ENCODE measurements around the gene TAS2R20.
A peak's percentile ranks its signal among the peaks of the same experiment; 100 is the strongest.

Gene TAS2R20

DNA sequence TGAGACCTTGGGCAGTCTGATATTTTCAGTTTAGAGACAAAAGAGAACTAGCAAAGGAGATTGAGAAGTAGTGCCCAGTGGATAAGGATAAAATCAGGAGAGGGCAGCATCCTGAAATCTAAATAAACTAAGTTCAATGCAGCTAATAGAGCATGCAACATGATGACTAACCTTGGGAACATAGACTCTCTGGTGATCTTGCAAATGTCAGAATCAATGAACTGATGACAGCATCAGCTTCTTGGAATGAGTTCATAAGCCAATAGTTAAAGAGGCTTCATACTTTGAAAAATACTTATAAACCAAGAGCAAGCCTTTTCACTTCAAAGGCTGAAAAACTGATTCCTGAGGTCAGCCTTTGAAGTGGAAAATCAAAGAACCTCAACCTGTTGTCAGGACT lies 16.1 kb upstream of the TAS2R20 start:
- Histone ChIP-seq H3K36me3 (ENCODE audit: insufficient read depth, low read length) (no peaks in the 10 kb centered on the region), H3K4me3 (ENCODE audit: low read depth, low read length) (no peak overlapping the region), H3K27me3 (ENCODE audit: insufficient read depth, low read length) (no peaks in the 10 kb centered on the region), H3K79me2 (ENCODE audit: control insufficient read depth, insufficient read depth, low read length, unreplicated experiment) (no peaks in the 10 kb centered on the region), H3K27ac (ENCODE audit: low read depth, low read length) (no peak overlapping the region), H2AFZ (ENCODE audit: low read length, unreplicated experiment) (no peak overlapping the region), H3K4me1 (ENCODE audit: control insufficient read depth, insufficient read depth, low read length, unreplicated experiment) (no peaks in the 10 kb centered on the region)

DNA sequence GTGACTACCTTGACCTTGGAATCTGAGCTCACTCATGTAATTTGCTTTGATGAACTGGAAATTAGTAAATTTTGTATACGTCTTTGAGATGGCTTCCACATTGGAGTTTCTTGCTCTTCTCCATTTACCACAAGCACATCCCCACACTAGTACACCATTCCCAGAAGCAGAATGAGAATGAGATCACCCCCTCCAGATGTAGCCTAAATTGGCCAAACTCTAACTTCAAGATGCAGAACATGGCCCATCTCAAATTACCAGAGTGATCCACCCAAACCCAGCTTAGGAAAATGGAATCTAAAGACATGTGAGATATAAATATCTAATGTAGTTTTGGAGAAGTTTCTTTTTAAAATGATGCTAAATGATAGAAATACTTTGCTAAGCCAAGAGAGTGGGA lies 9.5 kb upstream of the TAS2R20 start:
- no peak overlapping the region for H3K27ac ChIP-seq (ENCODE audit: low read depth, low read length)

DNA sequence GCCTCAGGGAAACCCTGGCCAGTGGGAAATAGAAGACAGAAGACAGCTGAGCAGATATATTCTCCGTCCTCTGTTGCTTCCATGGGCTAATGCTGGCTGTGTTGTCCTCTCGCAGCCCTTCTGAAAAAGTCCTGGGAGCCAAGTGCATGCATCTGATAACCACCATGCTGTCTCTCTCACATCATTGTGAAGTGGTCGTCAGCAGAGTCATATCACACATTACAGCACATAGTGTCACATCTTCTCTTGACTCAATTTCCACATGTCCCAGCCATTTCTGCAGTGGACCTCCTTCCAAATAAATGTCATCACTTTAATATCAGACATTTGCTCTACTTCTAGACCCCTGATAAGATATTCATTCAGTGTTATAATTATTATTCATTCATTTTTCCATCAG lies 3.8 kb downstream of the TAS2R20 start:
- Histone ChIP-seq H3K4me3 (ENCODE audit: low read depth, low read length) (no peak overlapping the region), H3K27me3 (ENCODE audit: insufficient read depth, low read length) (no peaks in the 10 kb centered on the region), H2AFZ (ENCODE audit: low read length, unreplicated experiment) (no peak overlapping the region), H3K36me3 (ENCODE audit: insufficient read depth, low read length) (peaks cover 3% of the 10 kb centered on the region; the same call in 1 of the 2 replicates), H3K27ac (ENCODE audit: low read depth, low read length) (no peak overlapping the region), H3K79me2 (ENCODE audit: control insufficient read depth, insufficient read depth, low read length, unreplicated experiment) (peaks cover 5% of the 10 kb centered on the region), H3K4me1 (ENCODE audit: control insufficient read depth, insufficient read depth, low read length, unreplicated experiment) (no peaks in the 10 kb centered on the region)

More for the DNA sequence above, 9.5 kb upstream of the TAS2R20 start:
- no peak overlapping the region for H2AFZ ChIP-seq (ENCODE audit: low read length, unreplicated experiment)
- H3K4me1 ChIP-seq (ENCODE audit: control insufficient read depth, insufficient read depth, low read length, unreplicated experiment) = no peaks in the 10 kb centered on the region
- no peaks in the 10 kb centered on the region for H3K27me3 ChIP-seq (ENCODE audit: insufficient read depth, low read length)
- H3K4me3 ChIP-seq (ENCODE audit: low read depth, low read length) = no peak overlapping the region
- no peaks in the 10 kb centered on the region for H3K36me3 ChIP-seq (ENCODE audit: insufficient read depth, low read length)
- no peaks in the 10 kb centered on the region for H3K79me2 ChIP-seq (ENCODE audit: control insufficient read depth, insufficient read depth, low read length, unreplicated experiment)

DNA sequence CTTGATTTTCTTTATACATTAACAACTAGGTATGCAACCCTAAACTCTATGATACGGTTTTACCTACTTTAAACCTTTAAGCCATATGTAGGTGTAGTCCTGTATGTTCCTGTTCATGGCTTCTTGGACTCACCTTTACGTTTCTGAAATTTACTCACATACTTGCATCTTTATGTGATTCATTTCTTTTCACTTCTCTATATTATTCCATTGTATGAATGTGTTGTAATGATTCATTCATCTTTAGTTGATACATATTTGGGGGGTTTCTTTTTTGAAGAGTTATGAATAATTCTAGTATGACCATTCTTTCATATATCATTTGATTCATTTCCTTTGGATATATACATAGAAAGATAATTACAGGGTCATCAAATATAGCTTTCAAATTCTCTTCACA lies 9.0 kb downstream of the TAS2R20 start:
- no peak overlapping the region for H3K4me3 ChIP-seq (ENCODE audit: low read depth, low read length)
- no peaks in the 10 kb centered on the region for H3K27me3 ChIP-seq (ENCODE audit: insufficient read depth, low read length)
- no peaks in the 10 kb centered on the region for H3K79me2 ChIP-seq (ENCODE audit: control insufficient read depth, insufficient read depth, low read length, unreplicated experiment)
- H3K4me1 ChIP-seq (ENCODE audit: control insufficient read depth, insufficient read depth, low read length, unreplicated experiment) = no peaks in the 10 kb centered on the region
- no peak overlapping the region for H3K27ac ChIP-seq (ENCODE audit: low read depth, low read length)
- H2AFZ ChIP-seq (ENCODE audit: low read length, unreplicated experiment) = no peak overlapping the region
- H3K36me3 ChIP-seq (ENCODE audit: insufficient read depth, low read length) = peaks cover 3% of the 10 kb centered on the region; the same call in 1 of the 2 replicates

DNA sequence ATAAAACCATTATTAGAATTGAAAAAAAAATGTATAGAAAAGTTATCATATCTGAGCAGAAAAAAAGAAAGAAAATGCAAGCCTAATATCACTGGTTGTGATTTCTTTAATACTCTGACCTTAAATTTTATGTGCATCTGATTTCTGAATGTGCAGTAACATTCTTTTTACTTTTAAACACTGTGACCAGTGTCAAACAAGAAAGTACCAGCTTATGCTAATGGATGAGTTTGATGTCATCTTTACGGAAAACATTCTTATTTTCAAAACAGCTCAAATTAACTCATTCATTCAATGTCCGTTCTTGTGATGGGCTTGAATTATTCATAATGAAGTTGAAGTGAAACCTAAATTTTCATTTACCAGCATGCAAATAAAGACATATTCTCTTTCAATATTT lies 11.3 kb downstream of the TAS2R20 start, which contains the start of gene TAS2R50:
TSS of gene TAS2R50 (minus strand) at position 101 of the 400 bp plus-strand sequence. CDS start at position 49, 52 bp downstream.
- Histone ChIP-seq H3K4me3 (ENCODE audit: low read depth, low read length) (no peak within 1 kb of the TSS), H3K27ac (ENCODE audit: low read depth, low read length) (no peak within 1 kb of the TSS), H3K27me3 (ENCODE audit: insufficient read depth, low read length) (no peaks in the 10 kb centered on the region), H3K4me1 (ENCODE audit: control insufficient read depth, insufficient read depth, low read length, unreplicated experiment) (no peaks in the 10 kb centered on the region), H3K79me2 (ENCODE audit: control insufficient read depth, insufficient read depth, low read length, unreplicated experiment) (no peaks in the 10 kb centered on the region), H2AFZ (ENCODE audit: low read length, unreplicated experiment) (no peak within 1 kb of the TSS), H3K36me3 (ENCODE audit: insufficient read depth, low read length) (peaks cover 3% of the 10 kb centered on the region; the same call in 1 of the 2 replicates)

DNA sequence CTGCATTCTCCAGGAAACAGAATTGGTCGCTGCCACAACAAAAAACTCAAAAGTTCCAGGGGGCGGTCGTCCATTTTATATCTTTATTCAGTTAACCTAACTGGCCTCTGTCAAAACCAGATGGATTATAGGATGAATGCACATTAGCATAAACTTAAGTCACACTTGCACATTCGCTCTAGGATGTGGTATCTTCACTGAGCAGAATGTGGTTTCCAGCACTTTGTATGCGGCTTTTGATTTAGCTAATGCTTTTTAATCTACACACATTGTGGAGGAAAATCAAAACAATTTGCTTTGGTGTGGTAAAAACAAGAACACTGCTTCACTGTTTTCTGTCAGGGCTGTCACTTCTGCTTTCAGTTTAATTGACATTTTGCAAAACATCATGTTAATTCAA lies 15.9 kb downstream of the TAS2R20 start:
- no peaks in the 10 kb centered on the region for H3K36me3 ChIP-seq (ENCODE audit: insufficient read depth, low read length)
- no peak overlapping the region for H3K27ac ChIP-seq (ENCODE audit: low read depth, low read length)
- peaks cover 2% of the 10 kb centered on the region for H3K79me2 ChIP-seq (ENCODE audit: control insufficient read depth, insufficient read depth, low read length, unreplicated experiment)
- no peaks in the 10 kb centered on the region for H3K4me1 ChIP-seq (ENCODE audit: control insufficient read depth, insufficient read depth, low read length, unreplicated experiment)
- no peaks in the 10 kb centered on the region for H3K27me3 ChIP-seq (ENCODE audit: insufficient read depth, low read length)
- H3K4me3 ChIP-seq (ENCODE audit: low read depth, low read length) = no peak overlapping the region
- H2AFZ ChIP-seq (ENCODE audit: low read length, unreplicated experiment) = no peak overlapping the region

DNA sequence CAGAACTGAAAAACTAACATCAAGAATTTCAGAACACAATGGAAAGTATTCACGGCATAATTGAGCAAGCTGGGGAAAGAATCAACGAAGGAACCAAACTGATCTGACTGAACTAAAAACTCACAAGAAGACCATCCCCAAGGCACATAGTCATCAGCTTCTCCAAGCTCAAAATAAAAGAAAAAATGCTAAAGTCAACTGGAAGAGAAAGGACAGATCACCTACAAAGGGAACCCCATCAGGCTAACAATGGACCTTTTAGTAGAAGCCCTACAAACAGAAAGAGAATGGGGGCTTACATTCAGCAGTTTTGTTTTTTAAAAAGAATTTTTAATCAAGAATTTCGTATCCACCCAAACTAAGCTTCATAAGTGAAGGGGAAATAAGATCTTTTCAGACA lies 23.1 kb downstream of the TAS2R20 start:
- H3K4me3 ChIP-seq (ENCODE audit: low read depth, low read length) = no peak overlapping the region
- H2AFZ ChIP-seq (ENCODE audit: low read length, unreplicated experiment) = no peak overlapping the region
- no peak overlapping the region for H3K27ac ChIP-seq (ENCODE audit: low read depth, low read length)
- H3K4me1 ChIP-seq (ENCODE audit: control insufficient read depth, insufficient read depth, low read length, unreplicated experiment) = no peaks in the 10 kb centered on the region
- H3K79me2 ChIP-seq (ENCODE audit: control insufficient read depth, insufficient read depth, low read length, unreplicated experiment) = peaks cover 5% of the 10 kb centered on the region
- H3K27me3 ChIP-seq (ENCODE audit: insufficient read depth, low read length) = no peaks in the 10 kb centered on the region
- H3K36me3 ChIP-seq (ENCODE audit: insufficient read depth, low read length) = no peaks in the 10 kb centered on the region; the same call in 1 of the 2 replicates

DNA sequence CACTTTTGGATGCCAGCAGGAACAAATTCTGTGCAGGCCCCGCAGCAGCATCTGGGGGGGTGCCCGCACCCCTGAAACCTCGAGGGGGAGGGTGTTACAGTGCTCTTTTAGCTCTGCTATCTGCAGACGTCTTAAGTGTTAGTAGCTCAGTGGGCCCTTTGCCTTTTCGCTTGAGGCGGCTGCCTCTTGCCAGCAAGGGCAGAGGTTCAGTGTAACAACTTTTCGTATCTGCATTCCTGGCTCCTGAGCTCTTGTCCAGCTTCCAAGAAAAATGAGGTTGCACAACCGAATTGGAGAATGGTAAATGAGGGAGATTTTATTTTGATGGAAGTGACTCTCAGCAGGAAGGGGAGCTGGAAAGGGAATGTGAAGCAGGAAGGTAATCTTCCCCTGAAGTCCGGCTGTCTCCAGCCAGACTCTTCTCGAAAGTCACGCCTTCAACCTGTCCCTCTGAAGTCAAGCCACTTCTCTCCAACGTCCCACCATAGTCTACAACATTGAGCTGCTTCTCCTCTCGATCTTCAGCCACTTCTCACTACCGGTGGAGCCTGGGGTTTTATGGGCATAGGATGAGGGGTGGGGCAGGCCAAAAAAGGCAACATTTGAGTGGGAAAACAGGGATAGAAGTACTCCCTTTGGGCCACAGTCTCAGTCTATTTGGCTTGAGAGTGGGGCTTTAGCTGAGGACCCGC lies 29.2 kb downstream of the TAS2R20 start:
- no peaks in the 10 kb centered on the region for H3K27me3 ChIP-seq (ENCODE audit: insufficient read depth, low read length)
- no peak overlapping the region for H3K4me3 ChIP-seq (ENCODE audit: low read depth, low read length)
- H2AFZ ChIP-seq (ENCODE audit: low read length, unreplicated experiment) = no peak overlapping the region
- H3K27ac ChIP-seq (ENCODE audit: low read depth, low read length) = peak overlapping the region; percentile 8
- peaks cover 20% of the 10 kb centered on the region for H3K4me1 ChIP-seq (ENCODE audit: control insufficient read depth, insufficient read depth, low read length, unreplicated experiment)
- H3K79me2 ChIP-seq (ENCODE audit: control insufficient read depth, insufficient read depth, low read length, unreplicated experiment) = no peaks in the 10 kb centered on the region
- H3K36me3 ChIP-seq (ENCODE audit: insufficient read depth, low read length) = no peaks in the 10 kb centered on the region; the same call in 1 of the 2 replicates

DNA sequence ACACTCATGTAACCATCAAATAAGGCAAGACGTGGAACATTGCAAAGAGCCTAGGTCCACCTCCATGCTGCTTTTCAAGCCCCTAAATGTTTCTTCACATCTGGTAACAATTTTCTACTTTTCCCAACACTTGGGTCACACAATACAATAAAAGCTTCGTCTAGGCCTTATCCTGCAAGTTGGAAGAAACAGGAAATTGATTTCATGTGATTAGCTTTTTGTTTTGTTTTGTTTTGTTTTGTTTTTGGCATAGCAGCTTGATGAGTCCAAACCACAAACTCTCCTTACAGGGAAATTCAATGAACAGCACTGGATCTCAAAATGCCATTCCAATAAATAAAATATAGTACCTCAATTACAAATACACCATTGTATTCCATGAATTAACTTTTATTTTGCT lies 30.7 kb downstream of the TAS2R20 start:
- no peaks in the 10 kb centered on the region for H3K27me3 ChIP-seq (ENCODE audit: insufficient read depth, low read length)
- no peaks in the 10 kb centered on the region for H3K79me2 ChIP-seq (ENCODE audit: control insufficient read depth, insufficient read depth, low read length, unreplicated experiment)
- H3K4me1 ChIP-seq (ENCODE audit: control insufficient read depth, insufficient read depth, low read length, unreplicated experiment) = peaks cover 20% of the 10 kb centered on the region
- no peak overlapping the region for H3K4me3 ChIP-seq (ENCODE audit: low read depth, low read length)
- H2AFZ ChIP-seq (ENCODE audit: low read length, unreplicated experiment) = no peak overlapping the region
- no peaks in the 10 kb centered on the region for H3K36me3 ChIP-seq (ENCODE audit: insufficient read depth, low read length)
- peak overlapping the region; percentile 64 for H3K27ac ChIP-seq (ENCODE audit: low read depth, low read length)

DNA sequence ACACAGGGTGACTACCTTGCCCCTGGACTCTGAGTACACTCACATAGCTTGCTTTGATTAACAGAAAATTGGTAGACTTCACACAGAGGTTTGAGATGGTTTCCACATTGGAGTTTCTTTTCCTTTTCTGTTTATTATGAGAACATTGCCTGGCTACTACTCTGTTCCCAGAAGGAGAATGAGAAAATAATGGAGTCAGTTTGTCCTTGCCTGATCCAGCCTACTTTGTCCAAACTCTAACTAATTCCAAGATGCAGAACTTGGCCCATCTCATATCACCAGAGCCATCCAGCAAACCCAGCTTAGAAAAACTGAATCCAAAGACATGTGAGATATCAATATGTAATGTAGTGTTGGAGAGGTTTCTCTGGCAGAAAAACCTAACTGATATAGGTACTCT lies 31.8 kb downstream of the TAS2R20 start:
- Histone ChIP-seq H3K36me3 (ENCODE audit: insufficient read depth, low read length) (no peaks in the 10 kb centered on the region), H3K27ac (ENCODE audit: low read depth, low read length) (no peak overlapping the region), H3K79me2 (ENCODE audit: control insufficient read depth, insufficient read depth, low read length, unreplicated experiment) (no peaks in the 10 kb centered on the region), H3K4me3 (ENCODE audit: low read depth, low read length) (no peak overlapping the region), H3K27me3 (ENCODE audit: insufficient read depth, low read length) (no peaks in the 10 kb centered on the region), H2AFZ (ENCODE audit: low read length, unreplicated experiment) (no peak overlapping the region), H3K4me1 (ENCODE audit: control insufficient read depth, insufficient read depth, low read length, unreplicated experiment) (peaks cover 20% of the 10 kb centered on the region)

DNA sequence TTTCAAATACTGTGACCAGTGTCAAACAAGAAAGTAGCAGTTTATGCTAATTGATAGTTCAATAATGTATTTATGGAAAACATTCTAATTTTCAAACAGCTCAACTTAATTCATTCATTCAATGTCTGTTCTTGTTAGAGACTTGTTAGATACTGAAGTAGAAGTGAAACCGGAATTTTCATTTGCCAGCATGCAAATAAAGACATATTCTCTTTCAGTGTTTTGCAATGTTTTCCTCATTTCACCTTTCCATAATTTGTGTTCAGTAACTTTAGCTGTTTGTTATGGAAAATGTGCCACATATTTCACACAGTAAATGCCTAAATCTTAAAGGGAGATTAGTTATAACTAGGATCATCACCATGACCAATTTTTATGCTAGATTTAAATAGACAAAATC lies 32.6 kb downstream of the TAS2R20 start:
- no peaks in the 10 kb centered on the region for H3K79me2 ChIP-seq (ENCODE audit: control insufficient read depth, insufficient read depth, low read length, unreplicated experiment)
- no peaks in the 10 kb centered on the region for H3K36me3 ChIP-seq (ENCODE audit: insufficient read depth, low read length)
- peaks cover 20% of the 10 kb centered on the region for H3K4me1 ChIP-seq (ENCODE audit: control insufficient read depth, insufficient read depth, low read length, unreplicated experiment)
- H3K4me3 ChIP-seq (ENCODE audit: low read depth, low read length) = no peak overlapping the region
- H2AFZ ChIP-seq (ENCODE audit: low read length, unreplicated experiment) = no peak overlapping the region
- no peaks in the 10 kb centered on the region for H3K27me3 ChIP-seq (ENCODE audit: insufficient read depth, low read length)
- no peak overlapping the region for H3K27ac ChIP-seq (ENCODE audit: low read depth, low read length)
